HEK293 (cell line): ENCODE measurements around the gene CFAP58.

Source experiments
- CTCF ChIA-PET: fragments of 350-600 bp; formaldehyde crosslinking; extraction: SDS; loops from one replicate; lab custom pipeline; 2021; ENCODE audit warnings: antibody characterized with exemption; lab: Yijun Ruan, JAX
- POLR2A ChIA-PET: fragments of 300-600 bp; formaldehyde crosslinking; extraction: SDS; loops from one replicate; lab custom pipeline; 2020; ENCODE audit warnings: antibody characterized with exemption, inconsistent platforms; lab: Yijun Ruan, JAX
- H3K27ac ChIP-seq: fragments of 200-500 bp; sonication (Bioruptor generic); 2 replicates; pipeline ENCODE4 v1.5.1; 2014; ENCODE audit warnings: low read depth, low read length, control low read depth, inconsistent platforms; ENCODE audit errors: extremely low read depth
- H3K36me3 ChIP-seq, 2 experiments: fragments of 200-500 bp in 1 of 2; sonication (Bioruptor generic) in 1 of 2; 1 replicate in 1 of 2; 2 replicates in 1 of 2; pipeline ENCODE4 v1.5.1; 2014 to 2017; ENCODE audit warnings: inconsistent platforms in 2 of 2, low read length in 2 of 2; ENCODE audit not compliant: control insufficient read depth in 2 of 2, insufficient read depth in 1 of 2
- H3K4me1 ChIP-seq: fragments of 200-500 bp; sonication (Bioruptor generic); 2 replicates; pipeline ENCODE4 v1.5.1; 2014; ENCODE audit warnings: mild to moderate bottlenecking, low read length, inconsistent platforms; ENCODE audit not compliant: control insufficient read depth, insufficient read depth
- H3K4me3 ChIP-seq: 2 replicates; pipeline ENCODE4 v1.5.1; 2011; ENCODE audit warnings: low read depth, mild to moderate bottlenecking, control low read depth, low read length, moderate library complexity
- H3K9me3 ChIP-seq: fragments of 200-500 bp; sonication (Bioruptor generic); 2 replicates; pipeline ENCODE4 v1.5.1; 2014; ENCODE audit warnings: low read depth, low read length, inconsistent platforms; ENCODE audit not compliant: control insufficient read depth, insufficient read depth
- KLF16 ChIP-seq: fragments of 450-650 bp; formaldehyde crosslinking; IDR thresholded peaks from 2 replicates; pipeline ENCODE4 v1.5.1; 2017; ENCODE audit warnings: missing biosample characterization, missing genetic modification characterization
- SP2 ChIP-seq: fragments of 450-650 bp; formaldehyde crosslinking; IDR thresholded peaks from 2 replicates; pipeline ENCODE4 v1.5.1; 2016; ENCODE audit warnings: missing biosample characterization, missing genetic modification characterization
- YY2 ChIP-seq: fragments of 450-650 bp; formaldehyde crosslinking; IDR thresholded peaks from 2 replicates; pipeline ENCODE4 v1.5.1; 2016; ENCODE audit warnings: missing biosample characterization, missing genetic modification characterization
- ZFP41 ChIP-seq: fragments of 450-650 bp; formaldehyde crosslinking; IDR thresholded peaks from 2 replicates; pipeline ENCODE4 v1.5.1; 2016; ENCODE audit warnings: missing biosample characterization, missing genetic modification characterization, borderline replicate concordance
- ZNF133 ChIP-seq: fragments of 450-650 bp; formaldehyde crosslinking; IDR thresholded peaks from 2 replicates; pipeline ENCODE4 v1.5.1; 2016; ENCODE audit warnings: missing biosample characterization, missing genetic modification characterization
- ZNF138 ChIP-seq: fragments of 450-650 bp; formaldehyde crosslinking; IDR thresholded peaks from 2 replicates; pipeline ENCODE4 v1.5.1; 2016; ENCODE audit warnings: missing biosample characterization, missing genetic modification characterization, borderline replicate concordance
- ZNF16 ChIP-seq: fragments of 450-650 bp; formaldehyde crosslinking; IDR thresholded peaks from 2 replicates; pipeline ENCODE4 v1.5.1; 2016; ENCODE audit warnings: low read depth, missing biosample characterization, missing genetic modification characterization
- ZNF175 ChIP-seq: fragments of 450-650 bp; formaldehyde crosslinking; IDR thresholded peaks from 2 replicates; pipeline ENCODE4 v1.5.1; 2016; ENCODE audit warnings: missing biosample characterization, missing genetic modification characterization
- ZNF19 ChIP-seq: fragments of 450-650 bp; formaldehyde crosslinking; IDR thresholded peaks from 2 replicates; pipeline ENCODE4; 2016; ENCODE audit warnings: missing biosample characterization, missing genetic modification characterization, low read depth
- ZNF214 ChIP-seq: fragments of 450-650 bp; formaldehyde crosslinking; IDR thresholded peaks from 2 replicates; pipeline ENCODE4 v1.5.1; 2017; ENCODE audit warnings: missing biosample characterization, mild to moderate bottlenecking, missing genetic modification characterization, borderline replicate concordance
- ZNF341 ChIP-seq: fragments of 450-650 bp; formaldehyde crosslinking; IDR thresholded peaks from 2 replicates; pipeline ENCODE4; 2016; ENCODE audit warnings: low read depth, missing biosample characterization, missing genetic modification characterization
- ZNF394 ChIP-seq: fragments of 450-650 bp; formaldehyde crosslinking; IDR thresholded peaks from 2 replicates; pipeline ENCODE4 v1.5.1; 2016; ENCODE audit warnings: missing biosample characterization, missing genetic modification characterization, mild to moderate bottlenecking, moderate library complexity, borderline replicate concordance
- ZNF416 ChIP-seq: fragments of 450-650 bp; formaldehyde crosslinking; IDR thresholded peaks from 2 replicates; pipeline ENCODE4 v1.5.1; 2016; ENCODE audit warnings: missing biosample characterization, missing genetic modification characterization
- ZNF426 ChIP-seq: fragments of 450-650 bp; formaldehyde crosslinking; IDR thresholded peaks from 2 replicates; pipeline ENCODE4 v1.5.1; 2017; ENCODE audit warnings: missing biosample characterization, missing genetic modification characterization, mild to moderate bottlenecking, inconsistent platforms, moderate library complexity
- ZNF560 ChIP-seq: fragments of 450-650 bp; formaldehyde crosslinking; IDR thresholded peaks from 2 replicates; pipeline ENCODE4 v1.5.1; 2017; ENCODE audit warnings: missing biosample characterization, missing genetic modification characterization, borderline replicate concordance
- ZNF571 ChIP-seq: fragments of 450-650 bp; formaldehyde crosslinking; IDR thresholded peaks from 2 replicates; pipeline ENCODE4 v1.5.0; 2017; ENCODE audit warnings: missing biosample characterization, missing genetic modification characterization
- ZNF610 ChIP-seq: fragments of 450-650 bp; formaldehyde crosslinking; IDR thresholded peaks from 2 replicates; pipeline ENCODE4 v1.5.1; 2016; ENCODE audit warnings: missing biosample characterization, missing genetic modification characterization, borderline replicate concordance
- ZNF654 ChIP-seq: fragments of 450-650 bp; formaldehyde crosslinking; IDR thresholded peaks from 2 replicates; pipeline ENCODE4 v1.5.1; 2016; ENCODE audit warnings: low read depth, missing biosample characterization, missing genetic modification characterization
- ZNF830 ChIP-seq: fragments of 450-650 bp; IDR thresholded peaks from 2 replicates; pipeline ENCODE4 v1.5.0; 2018; ENCODE audit warnings: missing biosample characterization, missing genetic modification characterization, low read depth, mild to moderate bottlenecking, moderate library complexity
- ZSCAN30 ChIP-seq: fragments of 450-650 bp; IDR thresholded peaks from 2 replicates; pipeline ENCODE4 v1.5.1; 2018; ENCODE audit warnings: missing biosample characterization, mild to moderate bottlenecking, missing genetic modification characterization, moderate library complexity
- TF ChIP-seq, protein P1 (sequence below): fragments of 450-650 bp; formaldehyde crosslinking; IDR thresholded peaks from 2 replicates; pipeline ENCODE4 v1.5.1; 2016; ENCODE audit warnings: missing biosample characterization, missing genetic modification characterization
- TF ChIP-seq, protein P2 (sequence below): fragments of 450-650 bp; formaldehyde crosslinking; IDR thresholded peaks from 2 replicates; pipeline ENCODE4 v1.5.0; 2017; ENCODE audit warnings: missing biosample characterization, missing genetic modification characterization, borderline replicate concordance
- TF ChIP-seq, protein P3 (sequence below): fragments of 450-650 bp; formaldehyde crosslinking; IDR thresholded peaks from 2 replicates; pipeline ENCODE4 v1.5.1; 2017; ENCODE audit warnings: missing biosample characterization, missing genetic modification characterization
- TF ChIP-seq, protein P4 (sequence below): fragments of 450-650 bp; formaldehyde crosslinking; IDR thresholded peaks from 2 replicates; pipeline ENCODE4 v1.5.1; 2016; ENCODE audit warnings: missing biosample characterization, missing genetic modification characterization, borderline replicate concordance
- TF ChIP-seq, protein P5 (sequence below): fragments of 450-650 bp; formaldehyde crosslinking; IDR thresholded peaks from 2 replicates; pipeline ENCODE4 v1.5.1; 2016; ENCODE audit warnings: missing biosample characterization, missing genetic modification characterization

Gene CFAP58

DNA sequence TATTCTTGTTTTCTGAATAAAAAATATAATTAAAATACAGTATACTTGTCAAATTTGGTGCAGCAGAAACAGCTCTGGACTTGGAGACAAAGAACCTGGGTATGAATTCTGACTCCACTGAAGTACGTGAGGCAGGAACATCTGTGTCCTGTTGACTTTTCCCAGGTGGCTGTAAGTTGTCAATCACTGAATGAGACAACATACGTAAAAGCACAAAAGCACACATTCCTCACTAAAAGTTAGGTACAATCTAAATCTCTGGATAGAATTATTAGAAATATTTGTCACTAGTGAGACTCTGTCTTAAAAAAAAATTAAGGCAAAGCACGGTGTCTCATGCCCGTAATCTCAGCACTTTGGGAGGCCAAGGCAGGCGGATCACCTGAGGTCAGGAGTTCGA lies 18.1 kb downstream of the CFAP58 start:
- no peak for TF ChIP-seq SP2 (tag by site-specific recombination)
- TF ChIP-seq, protein P1, sequence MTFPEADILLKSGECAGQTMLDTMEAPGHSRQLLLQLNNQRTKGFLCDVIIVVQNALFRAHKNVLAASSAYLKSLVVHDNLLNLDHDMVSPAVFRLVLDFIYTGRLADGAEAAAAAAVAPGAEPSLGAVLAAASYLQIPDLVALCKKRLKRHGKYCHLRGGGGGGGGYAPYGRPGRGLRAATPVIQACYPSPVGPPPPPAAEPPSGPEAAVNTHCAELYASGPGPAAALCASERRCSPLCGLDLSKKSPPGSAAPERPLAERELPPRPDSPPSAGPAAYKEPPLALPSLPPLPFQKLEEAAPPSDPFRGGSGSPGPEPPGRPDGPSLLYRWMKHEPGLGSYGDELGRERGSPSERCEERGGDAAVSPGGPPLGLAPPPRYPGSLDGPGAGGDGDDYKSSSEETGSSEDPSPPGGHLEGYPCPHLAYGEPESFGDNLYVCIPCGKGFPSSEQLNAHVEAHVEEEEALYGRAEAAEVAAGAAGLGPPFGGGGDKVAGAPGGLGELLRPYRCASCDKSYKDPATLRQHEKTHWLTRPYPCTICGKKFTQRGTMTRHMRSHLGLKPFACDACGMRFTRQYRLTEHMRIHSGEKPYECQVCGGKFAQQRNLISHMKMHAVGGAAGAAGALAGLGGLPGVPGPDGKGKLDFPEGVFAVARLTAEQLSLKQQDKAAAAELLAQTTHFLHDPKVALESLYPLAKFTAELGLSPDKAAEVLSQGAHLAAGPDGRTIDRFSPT (tag by site-specific recombination), result no peak
- TF ChIP-seq YY2 (tag by site-specific recombination), result no peak
- TF ChIP-seq ZNF426 (tag by site-specific recombination), result no peak
- no peak for TF ChIP-seq ZNF560 (tag by site-specific recombination)
- TF ChIP-seq ZFP41 (tag by site-specific recombination), result no peak
- TF ChIP-seq ZNF133 (tag by site-specific recombination), result peak; percentile 92
- TF ChIP-seq ZNF571 (tag by site-specific recombination), result no peak
- TF ChIP-seq, all 188 proteins: peak for 1
- ChIA-PET CTCF (interaction anchor here (1.0 kb wide), 1 partner anchor 251 kb away, joined by 3 read pairs; no protein-coding TSS in a partner anchor), POLR2A (no interaction called here)
- Histone ChIP-seq H3K4me3 (no peak overlapping the region), H3K36me3 (no peaks in the 10 kb centered on the region), H3K27ac (no peak overlapping the region), H3K4me1 (no peaks in the 10 kb centered on the region), H3K9me3 (no peaks in the 10 kb centered on the region)

DNA sequence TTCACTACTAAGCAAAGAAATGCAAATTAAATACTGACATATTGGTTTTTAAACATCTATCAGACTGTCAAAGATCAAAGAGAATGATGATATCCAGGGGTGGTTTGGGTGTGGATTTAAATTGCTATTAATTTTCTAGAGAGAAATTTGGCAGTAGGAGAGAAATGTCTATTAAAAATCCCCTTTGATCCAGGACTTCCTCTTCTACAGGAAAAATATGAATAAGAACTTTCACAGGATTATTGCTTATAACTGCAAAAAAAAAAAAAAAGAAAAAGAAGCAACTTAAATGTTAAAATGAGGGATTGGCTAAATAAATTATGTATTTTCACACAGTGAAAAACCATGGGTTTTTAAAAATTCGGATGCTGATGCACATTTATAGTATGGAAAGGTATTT lies 21.0 kb downstream of the CFAP58 start:
- CTCF ChIA-PET, result interaction anchor here (0.6 to 1.1 kb wide), 4 partner anchors 8 to 23 kb away, joined by 3 to 5 read pairs (median 3); partner anchors contain the start of gene CFAP58
- Histone ChIP-seq H3K4me3 (no peak overlapping the region), H3K9me3 (no peaks in the 10 kb centered on the region), H3K36me3 (no peaks in the 10 kb centered on the region), H3K4me1 (no peaks in the 10 kb centered on the region), H3K27ac (no peak overlapping the region)
- POLR2A ChIA-PET, result no interaction called here
- TF ChIP-seq, protein P2, sequence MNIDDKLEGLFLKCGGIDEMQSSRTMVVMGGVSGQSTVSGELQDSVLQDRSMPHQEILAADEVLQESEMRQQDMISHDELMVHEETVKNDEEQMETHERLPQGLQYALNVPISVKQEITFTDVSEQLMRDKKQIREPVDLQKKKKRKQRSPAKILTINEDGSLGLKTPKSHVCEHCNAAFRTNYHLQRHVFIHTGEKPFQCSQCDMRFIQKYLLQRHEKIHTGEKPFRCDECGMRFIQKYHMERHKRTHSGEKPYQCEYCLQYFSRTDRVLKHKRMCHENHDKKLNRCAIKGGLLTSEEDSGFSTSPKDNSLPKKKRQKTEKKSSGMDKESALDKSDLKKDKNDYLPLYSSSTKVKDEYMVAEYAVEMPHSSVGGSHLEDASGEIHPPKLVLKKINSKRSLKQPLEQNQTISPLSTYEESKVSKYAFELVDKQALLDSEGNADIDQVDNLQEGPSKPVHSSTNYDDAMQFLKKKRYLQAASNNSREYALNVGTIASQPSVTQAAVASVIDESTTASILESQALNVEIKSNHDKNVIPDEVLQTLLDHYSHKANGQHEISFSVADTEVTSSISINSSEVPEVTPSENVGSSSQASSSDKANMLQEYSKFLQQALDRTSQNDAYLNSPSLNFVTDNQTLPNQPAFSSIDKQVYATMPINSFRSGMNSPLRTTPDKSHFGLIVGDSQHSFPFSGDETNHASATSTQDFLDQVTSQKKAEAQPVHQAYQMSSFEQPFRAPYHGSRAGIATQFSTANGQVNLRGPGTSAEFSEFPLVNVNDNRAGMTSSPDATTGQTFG (tag by site-specific recombination), result no peak
- no peak for TF ChIP-seq ZNF214 (tag by site-specific recombination)
- TF ChIP-seq ZNF416 (tag by site-specific recombination), result no peak
- TF ChIP-seq, protein P3, sequence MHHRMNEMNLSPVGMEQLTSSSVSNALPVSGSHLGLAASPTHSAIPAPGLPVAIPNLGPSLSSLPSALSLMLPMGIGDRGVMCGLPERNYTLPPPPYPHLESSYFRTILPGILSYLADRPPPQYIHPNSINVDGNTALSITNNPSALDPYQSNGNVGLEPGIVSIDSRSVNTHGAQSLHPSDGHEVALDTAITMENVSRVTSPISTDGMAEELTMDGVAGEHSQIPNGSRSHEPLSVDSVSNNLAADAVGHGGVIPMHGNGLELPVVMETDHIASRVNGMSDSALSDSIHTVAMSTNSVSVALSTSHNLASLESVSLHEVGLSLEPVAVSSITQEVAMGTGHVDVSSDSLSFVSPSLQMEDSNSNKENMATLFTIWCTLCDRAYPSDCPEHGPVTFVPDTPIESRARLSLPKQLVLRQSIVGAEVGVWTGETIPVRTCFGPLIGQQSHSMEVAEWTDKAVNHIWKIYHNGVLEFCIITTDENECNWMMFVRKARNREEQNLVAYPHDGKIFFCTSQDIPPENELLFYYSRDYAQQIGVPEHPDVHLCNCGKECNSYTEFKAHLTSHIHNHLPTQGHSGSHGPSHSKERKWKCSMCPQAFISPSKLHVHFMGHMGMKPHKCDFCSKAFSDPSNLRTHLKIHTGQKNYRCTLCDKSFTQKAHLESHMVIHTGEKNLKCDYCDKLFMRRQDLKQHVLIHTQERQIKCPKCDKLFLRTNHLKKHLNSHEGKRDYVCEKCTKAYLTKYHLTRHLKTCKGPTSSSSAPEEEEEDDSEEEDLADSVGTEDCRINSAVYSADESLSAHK (tag by site-specific recombination), result no peak
- no peak for TF ChIP-seq ZNF133 (tag by site-specific recombination)
- TF ChIP-seq KLF16 (tag by site-specific recombination), result no peak
- no peak for TF ChIP-seq ZNF341
- TF ChIP-seq, protein P4, sequence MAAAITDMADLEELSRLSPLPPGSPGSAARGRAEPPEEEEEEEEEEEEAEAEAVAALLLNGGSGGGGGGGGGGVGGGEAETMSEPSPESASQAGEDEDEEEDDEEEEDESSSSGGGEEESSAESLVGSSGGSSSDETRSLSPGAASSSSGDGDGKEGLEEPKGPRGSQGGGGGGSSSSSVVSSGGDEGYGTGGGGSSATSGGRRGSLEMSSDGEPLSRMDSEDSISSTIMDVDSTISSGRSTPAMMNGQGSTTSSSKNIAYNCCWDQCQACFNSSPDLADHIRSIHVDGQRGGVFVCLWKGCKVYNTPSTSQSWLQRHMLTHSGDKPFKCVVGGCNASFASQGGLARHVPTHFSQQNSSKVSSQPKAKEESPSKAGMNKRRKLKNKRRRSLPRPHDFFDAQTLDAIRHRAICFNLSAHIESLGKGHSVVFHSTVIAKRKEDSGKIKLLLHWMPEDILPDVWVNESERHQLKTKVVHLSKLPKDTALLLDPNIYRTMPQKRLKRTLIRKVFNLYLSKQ (tag by site-specific recombination), result no peak
- TF ChIP-seq, protein P5, sequence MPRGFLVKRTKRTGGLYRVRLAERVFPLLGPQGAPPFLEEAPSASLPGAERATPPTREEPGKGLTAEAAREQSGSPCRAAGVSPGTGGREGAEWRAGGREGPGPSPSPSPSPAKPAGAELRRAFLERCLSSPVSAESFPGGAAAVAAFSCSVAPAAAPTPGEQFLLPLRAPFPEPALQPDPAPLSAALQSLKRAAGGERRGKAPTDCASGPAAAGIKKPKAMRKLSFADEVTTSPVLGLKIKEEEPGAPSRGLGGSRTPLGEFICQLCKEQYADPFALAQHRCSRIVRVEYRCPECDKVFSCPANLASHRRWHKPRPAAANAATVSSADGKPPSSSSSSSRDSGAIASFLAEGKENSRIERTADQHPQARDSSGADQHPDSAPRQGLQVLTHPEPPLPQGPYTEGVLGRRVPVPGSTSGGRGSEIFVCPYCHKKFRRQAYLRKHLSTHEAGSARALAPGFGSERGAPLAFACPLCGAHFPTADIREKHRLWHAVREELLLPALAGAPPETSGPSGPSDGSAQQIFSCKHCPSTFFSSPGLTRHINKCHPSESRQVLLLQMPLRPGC, result no peak
- TF ChIP-seq ZNF571 (tag by site-specific recombination), result no peak
- no peak for TF ChIP-seq ZNF610 (tag by site-specific recombination)
- no peak for TF ChIP-seq ZNF16 (tag by site-specific recombination)
- TF ChIP-seq ZSCAN30 (tag by site-specific recombination), result no peak
- TF ChIP-seq ZNF19, result no peak
- no peak for TF ChIP-seq ZNF175 (tag by site-specific recombination)
- no peak for TF ChIP-seq ZNF654 (tag by site-specific recombination)
- TF ChIP-seq ZNF394, result no peak
- no peak for TF ChIP-seq ZNF138 (tag by site-specific recombination)
- no peak for TF ChIP-seq ZNF830 (tag by site-specific recombination)
